Fibroblast of mammary gland (primary cell): ENCODE results near the gene FBXO10.
A peak's percentile ranks its signal among the peaks of the same experiment; 100 is the strongest.

Experiments
- DNase-seq: peaks from one replicate; pipeline ENCODE4 v3.0.0-alpha.2; 2010; ENCODE audit warnings: low read depth
- H3K4me3 ChIP-seq: 2 replicates; pipeline ENCODE4 v1.5.1; 2011; ENCODE audit warnings: low read depth, mild to moderate bottlenecking, low read length, moderate library complexity; ENCODE audit not compliant: control insufficient read depth
- CTCF ChIP-seq: conservative IDR thresholded peaks from 2 replicates; pipeline ENCODE4 v1.5.1; 2011; ENCODE audit warnings: low read depth, low read length, inconsistent platforms; ENCODE audit not compliant: control insufficient read depth, insufficient read depth

The FBXO10 gene

DNA sequence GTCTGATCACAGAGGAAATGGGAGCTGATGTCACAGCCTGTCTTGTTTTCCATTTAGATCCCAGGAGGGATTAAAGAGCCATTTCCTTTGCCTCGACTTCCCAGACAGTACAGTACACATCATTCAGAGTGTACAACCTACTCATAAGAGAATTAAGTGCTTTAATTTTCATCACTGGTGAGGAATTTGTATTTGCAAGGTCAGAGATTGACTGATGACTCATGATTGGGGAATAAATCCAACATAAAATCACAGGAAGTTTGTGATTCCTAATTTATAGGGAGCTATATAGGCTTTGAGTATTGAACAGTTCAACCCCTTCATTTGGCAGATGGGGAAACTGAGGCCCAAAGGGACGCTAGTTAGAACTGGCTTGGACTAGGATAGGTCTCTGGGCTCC lies 20.3 kb upstream of the FBXO10 start:
- TF ChIP-seq CTCF: no peak
- DNase-seq: no peak
- no peak overlapping the region for H3K4me3 ChIP-seq

GRCh38 chr9:37593883-37594448 lies 17.8 kb upstream of the FBXO10 start:
- no peak for TF ChIP-seq CTCF
- no peak for DNase-seq
- H3K4me3 ChIP-seq: no peak overlapping the region

GRCh38 chr9:37592108-37592951 lies 16.1 kb upstream of the FBXO10 start, which contains the start of gene TOMM5:
Gene TOMM5, minus strand, starts transcription at chr9:37592597. Its CDS starts 65 bp downstream, at chr9:37592532.
- peak within 1 kb of the TSS; percentile 97 for H3K4me3 ChIP-seq
- peak; percentile 93 for DNase-seq
- TF ChIP-seq CTCF: no peak

DNA sequence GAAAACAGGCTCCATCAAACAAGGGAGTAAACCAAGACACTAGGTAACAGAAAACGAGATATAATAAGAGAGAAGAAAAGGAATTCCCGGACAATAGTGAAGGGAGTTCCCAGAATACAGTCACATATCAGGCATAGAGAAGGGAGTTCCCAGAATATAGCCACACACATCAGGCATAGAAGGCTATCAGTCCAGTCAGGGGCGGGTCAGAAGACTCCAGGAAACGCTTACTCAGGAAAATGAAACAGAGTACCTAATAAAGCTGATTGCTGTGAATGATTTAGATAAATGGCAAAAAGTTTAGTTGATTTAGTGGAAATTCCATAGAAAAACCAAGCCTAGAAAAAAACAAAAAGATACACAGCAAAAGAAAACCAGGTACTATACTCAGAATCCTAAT lies 11.3 kb upstream of the FBXO10 start:
- no peak for DNase-seq
- TF ChIP-seq CTCF: no peak
- H3K4me3 ChIP-seq: no peak overlapping the region

DNA sequence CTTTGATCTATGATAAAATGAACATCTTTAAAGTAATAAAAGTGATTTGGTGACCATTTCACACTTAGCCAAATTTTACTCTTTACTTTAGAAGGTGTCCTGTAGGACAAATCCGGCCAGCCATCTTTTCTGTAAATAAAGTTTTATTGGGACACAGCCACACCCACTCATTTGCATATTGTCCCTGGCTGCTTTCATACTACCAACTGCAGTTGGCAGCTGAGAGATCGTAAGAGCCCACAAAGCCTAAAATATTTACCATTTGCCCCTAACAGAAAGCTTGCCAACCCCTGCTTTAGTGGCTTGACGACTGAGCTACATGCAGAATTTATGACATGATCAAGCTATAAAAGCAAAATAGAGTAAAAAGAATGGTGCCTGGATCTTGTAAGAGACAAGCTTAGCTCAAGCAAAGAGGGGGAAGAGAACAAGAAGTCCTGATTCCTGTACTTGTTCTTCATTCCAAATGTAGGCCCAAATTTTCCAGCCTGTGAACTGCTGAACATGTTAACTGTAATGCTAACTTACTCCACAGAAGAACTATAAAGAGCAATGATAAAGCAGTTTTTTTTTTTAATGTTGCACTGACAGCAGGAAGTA lies 7.4 kb upstream of the FBXO10 start:
- no peak for TF ChIP-seq CTCF
- DNase-seq: no peak
- no peak overlapping the region for H3K4me3 ChIP-seq

- DNase-seq: peak; percentile 82
- H3K4me3 ChIP-seq: no peak overlapping the region
- TF ChIP-seq CTCF: peak; percentile 71
These were observed 6.5 kb upstream of the FBXO10 start for GRCh38 chr9:37582548-37583157.
